IMR-90 (cell line): ENCODE measurements around the gene SPOUT1. TPM values are rescaled to one million over a fixed set of nuclear protein-coding genes. Genes with fewer than 3 reads are reported as not detected.

Experiments
- ATAC-seq: fragments of 200-7000 bp; cut with Tn5 transposase; 2 replicates; pipeline ENCODE4 v1.9.1; 2020; ENCODE audit warnings: low read depth, mild to moderate bottlenecking, moderate library complexity
- BruUV-seq: library from RNA; stranded (reverse); fragments of 400-500 nt; replicated peaks from 2 replicates; lab custom pipeline; 2021; lab: Mats Ljungman, UMichigan
- CTCF ChIA-PET: fragments of 300-600 bp; formaldehyde crosslinking; extraction: SDS; loops from one replicate; lab custom pipeline; 2021; ENCODE audit warnings: antibody characterized with exemption; lab: Yijun Ruan, JAX
- POLR2A ChIA-PET: fragments of 300-600 bp; sonication (Branson Sonifier 250); formaldehyde crosslinking; loops from one replicate; lab custom pipeline; 2022; ENCODE audit warnings: antibody characterized with exemption; ENCODE audit not compliant: unreplicated experiment; lab: Charles Lee
- DNase-seq: peaks from one replicate; pipeline ENCODE4 v3.0.0; 2013
- H2AFZ ChIP-seq: replicated peaks from 2 replicates; pipeline ENCODE3; 2013; ENCODE audit warnings: low read length, mild to moderate bottlenecking; ENCODE audit not compliant: poor library complexity
- H2AK5ac ChIP-seq: 2 replicates; pipeline ENCODE4 v1.6.1; 2013; ENCODE audit warnings: low read depth, low read length, inconsistent platforms
- H2AK9ac ChIP-seq: replicated peaks from 2 replicates; pipeline ENCODE3; 2013; ENCODE audit warnings: mild to moderate bottlenecking, low read depth, low read length, moderate library complexity; ENCODE audit not compliant: poor library complexity
- H2BK120ac ChIP-seq: 2 replicates; pipeline ENCODE4 v1.6.1; 2013; ENCODE audit warnings: low read depth, low read length, inconsistent platforms
- H2BK15ac ChIP-seq: 3 replicates; pipeline ENCODE4 v1.6.1; 2013; ENCODE audit warnings: low read depth, low read length, inconsistent platforms
- H2BK20ac ChIP-seq: 2 replicates; pipeline ENCODE4 v1.6.1; 2013; ENCODE audit warnings: low read depth, mild to moderate bottlenecking, inconsistent platforms, low read length, moderate library complexity
- H2BK5ac ChIP-seq: 2 replicates; pipeline ENCODE4 v1.6.1; 2013; ENCODE audit warnings: mild to moderate bottlenecking, low read depth, low read length, inconsistent platforms; ENCODE audit not compliant: poor library complexity, severe bottlenecking
- H3K14ac ChIP-seq: replicated peaks from 2 replicates; pipeline ENCODE4 v1.6.1; 2013; ENCODE audit warnings: low read depth, low read length, inconsistent platforms
- H3K18ac ChIP-seq: 2 replicates; pipeline ENCODE4 v1.6.1; 2013; ENCODE audit warnings: low read depth, low read length, control low read depth
- H3K23ac ChIP-seq: 2 replicates; pipeline ENCODE4 v1.6.1; 2013; ENCODE audit warnings: low read depth, low read length, inconsistent platforms
- H3K27ac ChIP-seq: 2 replicates; pipeline ENCODE4 v1.5.1; 2013; ENCODE audit warnings: mild to moderate bottlenecking, control low read depth, low read length; ENCODE audit not compliant: insufficient read depth
- H3K27me3 ChIP-seq: 2 replicates; pipeline ENCODE4 v1.6.1; 2013; ENCODE audit warnings: low read length; ENCODE audit not compliant: control insufficient read depth, insufficient read depth
- H3K36me3 ChIP-seq: 2 replicates; pipeline ENCODE4 v1.6.1; 2013; ENCODE audit warnings: low read length, mixed read lengths; ENCODE audit not compliant: control insufficient read depth, insufficient read depth
- H3K4ac ChIP-seq: 2 replicates; pipeline ENCODE4 v1.6.1; 2013; ENCODE audit warnings: low read depth, low read length, inconsistent platforms
- H3K4me1 ChIP-seq: 2 replicates; pipeline ENCODE4 v1.6.1; 2013; ENCODE audit warnings: low read length, mixed read lengths; ENCODE audit not compliant: control insufficient read depth, insufficient read depth
- H3K4me2 ChIP-seq: 2 replicates; pipeline ENCODE4 v1.6.1; 2013; ENCODE audit warnings: low read depth, mild to moderate bottlenecking, control low read depth, low read length, moderate library complexity
- H3K4me3 ChIP-seq: 2 replicates; pipeline ENCODE4 v1.5.1; 2013; ENCODE audit warnings: low read depth, mild to moderate bottlenecking, control low read depth, low read length, moderate library complexity; ENCODE audit not compliant: insufficient read depth
- H3K56ac ChIP-seq: 2 replicates; pipeline ENCODE4 v1.6.1; 2013; ENCODE audit warnings: low read length, inconsistent platforms; ENCODE audit not compliant: insufficient read depth; ENCODE audit errors: extremely low read depth
- H3K79me1 ChIP-seq, 2 experiments: 2 replicates each; pipeline ENCODE4 v1.6.1; 2013; ENCODE audit warnings: low read length in 2 of 2, inconsistent platforms in 1 of 2, low read depth in 1 of 2
- H3K9ac ChIP-seq: 2 replicates; pipeline ENCODE4 v1.6.1; 2013; ENCODE audit warnings: low read depth, low read length, control low read depth
- H3K9me1 ChIP-seq: 2 replicates; pipeline ENCODE4 v1.6.1; 2013; ENCODE audit warnings: low read length, inconsistent platforms; ENCODE audit not compliant: insufficient read depth
- H3K9me3 ChIP-seq: 2 replicates; pipeline ENCODE4 v1.6.1; 2013; ENCODE audit warnings: low read length; ENCODE audit not compliant: control insufficient read depth, insufficient read depth
- H4K20me1 ChIP-seq: 2 replicates; pipeline ENCODE4 v1.6.1; 2013; ENCODE audit warnings: low read length, inconsistent platforms; ENCODE audit not compliant: insufficient read depth
- H4K5ac ChIP-seq: 2 replicates; pipeline ENCODE4 v1.6.1; 2013; ENCODE audit warnings: mild to moderate bottlenecking, low read depth, low read length, control low read depth
- H4K8ac ChIP-seq, 2 experiments: 2 replicates each; pipeline ENCODE4 v1.6.1; 2013; ENCODE audit warnings: low read depth in 2 of 2, low read length in 2 of 2, control low read depth in 1 of 2, inconsistent platforms in 1 of 2
- H4K91ac ChIP-seq: 2 replicates; pipeline ENCODE4 v1.6.1; 2013; ENCODE audit warnings: low read depth, low read length, inconsistent platforms; ENCODE audit not compliant: insufficient read depth
- BHLHE40 ChIP-seq: fragments of 150-350 bp; IDR thresholded peaks from 2 replicates; pipeline ENCODE4 v1.6.1; 2016; ENCODE audit warnings: mild to moderate bottlenecking, low read depth, low read length
- CEBPB ChIP-seq: IDR thresholded peaks from 2 replicates; pipeline ENCODE4 v1.6.1; 2012; ENCODE audit warnings: low read depth, low read length, improper control_type of control experiment
- CHD1 ChIP-seq: IDR thresholded peaks from 2 replicates; pipeline ENCODE4 v1.6.1; 2012; ENCODE audit warnings: low read depth, low read length, improper control_type of control experiment
- CTCF ChIP-seq: conservative IDR thresholded peaks from 2 replicates; pipeline ENCODE4 v1.5.1; 2012; ENCODE audit warnings: mild to moderate bottlenecking, low read depth, low read length, improper control_type of control experiment
- FOS ChIP-seq: fragments of 150-350 bp; IDR thresholded peaks from 2 replicates; pipeline ENCODE4 v1.6.1; 2016; ENCODE audit warnings: low read depth, low read length
- MAFK ChIP-seq: IDR thresholded peaks from 2 replicates; pipeline ENCODE4 v1.6.1; 2012; ENCODE audit warnings: low read depth, low read length, improper control_type of control experiment
- MXI1 ChIP-seq: IDR thresholded peaks from 2 replicates; pipeline ENCODE4 v1.6.1; 2012; ENCODE audit warnings: low read depth, mild to moderate bottlenecking, low read length, moderate library complexity, borderline replicate concordance
- NFE2L2 ChIP-seq: fragments of 150-350 bp; IDR thresholded peaks from 2 replicates; pipeline ENCODE4 v1.6.1; 2016; ENCODE audit warnings: low read depth, mild to moderate bottlenecking, low read length
- RAD21 ChIP-seq: IDR thresholded peaks from 2 replicates; pipeline ENCODE4 v1.6.1; 2012; ENCODE audit warnings: low read length, improper control_type of control experiment
- RCOR1 ChIP-seq: IDR thresholded peaks from 2 replicates; pipeline ENCODE4 v1.6.1; 2012; ENCODE audit warnings: mild to moderate bottlenecking, low read length, improper control_type of control experiment; ENCODE audit not compliant: insufficient replicate concordance
- RFX5 ChIP-seq: IDR thresholded peaks from 2 replicates; pipeline ENCODE4 v1.8.0; 2012; ENCODE audit warnings: low read depth, mild to moderate bottlenecking, low read length, moderate library complexity
- WGBS, 2 experiments: methylation state at CpG; one replicate each; pipeline versions ENCODE4 v1.1.5 to v1.1.7; 2013; ENCODE audit warnings: missing lambda C conversion rate in 2 of 2; ENCODE audit not compliant: insufficient read length in 1 of 2; ENCODE audit errors: extremely low coverage in 2 of 2; 5-methylcytosine and 5-hydroxymethylcytosine counted together
- dilution Hi-C: fragments of 300-500 bp; cut with HindIII; formaldehyde crosslinking; loops from one replicate; pipeline ENCODE4 v1.14.3; 2018; ENCODE audit warnings: low sequenced_read_pairs; ENCODE audit not compliant: unreplicated experiment
- in situ Hi-C: fragments of 300-500 bp; cut with MboI; formaldehyde crosslinking; loops from 3 replicates; pipeline ENCODE4 v1.14.3; 2019; ENCODE audit warnings: low sequenced_read_pairs, inconsistent platforms, mixed read lengths
- intact Hi-C: fragments of 100-400 bp; cut with micrococcal nuclease; formaldehyde crosslinking; loops from 2 replicates; pipeline ENCODE4 v1.10.0; 2022
- polyA plus RNA-seq, 3 experiments: library from polyadenylated mRNA; depleted of rRNA; stranded (reverse); fragments of >200 nt; gene quantifications; 2 replicates each; pipeline ENCODE4 v1.2.3, GENCODE V29; 2012; ENCODE audit warnings: low replicate concordance in 1 of 3
- total RNA-seq: library from RNA; depleted of rRNA; stranded (reverse); fragments of >200 nt; gene quantifications from 2 replicates; pipeline ENCODE4 v1.2.3, GENCODE V29; 2012
- TF ChIP-seq, protein P1 (sequence below): fragments of 150-350 bp; IDR thresholded peaks from 2 replicates; pipeline ENCODE4 v1.6.1; 2017; ENCODE audit warnings: mild to moderate bottlenecking, antibody characterized with exemption, low read length, low read depth
- TF ChIP-seq, protein P2 (sequence below): fragments of 150-350 bp; IDR thresholded peaks from 2 replicates; pipeline ENCODE4 v1.6.1; 2016; ENCODE audit warnings: low read depth, mild to moderate bottlenecking, low read length, moderate library complexity, borderline replicate concordance

SPOUT1 gene
- total and polyA plus RNA-seq, 2 of the 4 experiments (the other 2 are of a cell fraction): 17.9 to 27.8 TPM

DNA sequence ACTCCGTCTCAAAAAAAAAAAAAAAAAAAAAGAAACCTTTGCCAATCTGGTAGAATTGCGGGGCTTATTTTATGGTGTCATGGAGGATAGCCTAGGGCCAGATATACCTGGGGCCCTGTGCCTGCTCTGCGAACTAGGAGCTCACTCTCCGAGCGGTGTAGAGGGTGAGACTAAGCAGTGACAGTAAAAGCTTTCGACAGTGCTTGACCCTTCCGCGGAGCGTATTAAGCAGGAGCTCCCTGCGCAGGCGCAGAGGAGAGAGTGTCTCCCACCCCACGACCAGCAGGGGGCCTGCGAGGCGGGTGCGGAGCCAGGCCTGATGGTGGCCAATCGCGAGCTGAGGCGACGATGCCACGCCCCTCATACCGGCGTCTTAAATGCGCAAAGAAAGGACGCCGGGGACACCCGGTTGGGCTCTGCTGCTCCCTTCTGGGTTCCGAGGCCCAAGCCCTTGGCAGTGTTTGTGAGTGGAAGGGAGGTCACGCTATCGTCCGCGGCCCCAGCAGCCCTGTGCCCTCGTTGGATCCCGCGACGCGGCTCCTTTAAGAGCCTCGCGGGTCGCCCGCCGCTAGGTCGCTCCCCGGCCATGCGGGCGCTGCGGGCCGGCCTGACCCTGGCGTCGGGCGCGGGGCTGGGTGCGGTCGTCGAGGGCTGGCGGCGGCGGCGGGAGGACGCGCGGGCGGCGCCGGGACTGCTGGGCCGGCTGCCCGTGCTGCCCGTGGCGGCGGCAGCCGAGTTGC, 11.3 kb downstream of the SPOUT1 start, which contains the start of gene ENDOG (continued):
- TF ChIP-seq, protein P1, sequence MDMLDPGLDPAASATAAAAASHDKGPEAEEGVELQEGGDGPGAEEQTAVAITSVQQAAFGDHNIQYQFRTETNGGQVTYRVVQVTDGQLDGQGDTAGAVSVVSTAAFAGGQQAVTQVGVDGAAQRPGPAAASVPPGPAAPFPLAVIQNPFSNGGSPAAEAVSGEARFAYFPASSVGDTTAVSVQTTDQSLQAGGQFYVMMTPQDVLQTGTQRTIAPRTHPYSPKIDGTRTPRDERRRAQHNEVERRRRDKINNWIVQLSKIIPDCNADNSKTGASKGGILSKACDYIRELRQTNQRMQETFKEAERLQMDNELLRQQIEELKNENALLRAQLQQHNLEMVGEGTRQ: no peak
- TF ChIP-seq BHLHE40: peak; percentile 10; the same call in 1 of the 2 replicates

- H2AK5ac ChIP-seq: no peak overlapping the region
- no peak overlapping the region for H3K4ac ChIP-seq
- H3K9me3 ChIP-seq: no peaks in the 10 kb centered on the region
- no peak overlapping the region for H2AK9ac ChIP-seq
- dilution Hi-C loops: no loop called here
- no CpG with 5 or more reads among the region's 5 CpGs for WGBS, 2 experiments
- CTCF ChIA-PET: no interaction called here
- no peaks in the 10 kb centered on the region for H3K27me3 ChIP-seq
- intact Hi-C loops: no loop called here
- no peak overlapping the region for H4K8ac ChIP-seq
- H3K56ac ChIP-seq: no peak overlapping the region
- POLR2A ChIA-PET: no interaction called here
- no peaks in the 10 kb centered on the region for H3K79me1 ChIP-seq
- H3K14ac ChIP-seq: no peak overlapping the region
- no peak overlapping the region for H2BK5ac ChIP-seq
- H3K9ac ChIP-seq: no peak overlapping the region
- no peak overlapping the region for H2BK20ac ChIP-seq
- in situ Hi-C loops: no loop called here
- no peak overlapping the region for H3K23ac ChIP-seq
- H4K20me1 ChIP-seq: no peaks in the 10 kb centered on the region
- DNase-seq (no peak), ATAC-seq (no peak)
- no peak overlapping the region for H3K27ac ChIP-seq
- BruUV-seq: no TSS peak
- H2BK120ac ChIP-seq: no peak overlapping the region
- no peaks in the 10 kb centered on the region for H3K9me1 ChIP-seq
- no peak overlapping the region for H4K5ac ChIP-seq
- H4K91ac ChIP-seq: no peak overlapping the region
- H2BK15ac ChIP-seq: no peak overlapping the region
- H3K36me3 ChIP-seq: peaks cover 21% of the 10 kb centered on the region
- H3K4me2 ChIP-seq: no peak overlapping the region
- no peak overlapping the region for H2AFZ ChIP-seq
- H3K4me3 ChIP-seq: no peak overlapping the region
- no peak overlapping the region for H3K18ac ChIP-seq
- H3K4me1 ChIP-seq: no peaks in the 10 kb centered on the region
- TF ChIP-seq MAFK (no peak), NFE2L2 (no peak), FOS (no peak), RFX5 (no peak), CEBPB (no peak), RCOR1 (no peak), CHD1 (no peak), RAD21 (no peak), CTCF (no peak), MXI1 (no peak)
- TF ChIP-seq, protein P2, sequence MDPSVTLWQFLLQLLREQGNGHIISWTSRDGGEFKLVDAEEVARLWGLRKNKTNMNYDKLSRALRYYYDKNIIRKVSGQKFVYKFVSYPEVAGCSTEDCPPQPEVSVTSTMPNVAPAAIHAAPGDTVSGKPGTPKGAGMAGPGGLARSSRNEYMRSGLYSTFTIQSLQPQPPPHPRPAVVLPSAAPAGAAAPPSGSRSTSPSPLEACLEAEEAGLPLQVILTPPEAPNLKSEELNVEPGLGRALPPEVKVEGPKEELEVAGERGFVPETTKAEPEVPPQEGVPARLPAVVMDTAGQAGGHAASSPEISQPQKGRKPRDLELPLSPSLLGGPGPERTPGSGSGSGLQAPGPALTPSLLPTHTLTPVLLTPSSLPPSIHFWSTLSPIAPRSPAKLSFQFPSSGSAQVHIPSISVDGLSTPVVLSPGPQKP: no peak
Measured at GRCh38 chr9:128810873-128811272, 18.7 kb downstream of the SPOUT1 start.
